GM12878 (cell line): ENCODE data around the gene NLGN3. TPM values are rescaled to one million over a fixed set of nuclear protein-coding genes. Genes with fewer than 3 reads are reported as not detected.

Experiments
- CBX5 ChIP-seq: sonication (generic); IDR thresholded peaks from 2 replicates; pipeline ENCODE4 v1.6.1; 2016; ENCODE audit warnings: low read depth, moderate library complexity, mild to moderate bottlenecking, inconsistent platforms
- CTCF ChIP-seq, 3 experiments: IDR thresholded peaks in 2 of 3; conservative IDR thresholded peaks in 1 of 3; 2 replicates each; pipeline ENCODE4 v1.5.1; 2011; ENCODE audit warnings: low read depth in 3 of 3, low read length in 3 of 3, mild to moderate bottlenecking in 3 of 3, control low read depth in 2 of 3, moderate library complexity in 2 of 3, inconsistent platforms in 1 of 3, mixed read lengths in 1 of 3; ENCODE audit not compliant: control insufficient read depth in 2 of 3, insufficient read depth in 1 of 3; ENCODE audit errors: extremely low read depth in 1 of 3
- ESRRA ChIP-seq: IDR thresholded peaks from 2 replicates; pipeline ENCODE4 v1.6.1; 2012; ENCODE audit warnings: mild to moderate bottlenecking, low read length, improper control_type of control experiment
- IRF5 ChIP-seq: fragments of 450-650 bp; IDR thresholded peaks from 2 replicates; pipeline ENCODE4 v1.6.1; 2017; ENCODE audit warnings: borderline replicate concordance
- KLF5 ChIP-seq: fragments of 450-650 bp; IDR thresholded peaks from 2 replicates; pipeline ENCODE4 v1.6.1; 2014; ENCODE audit warnings: mild to moderate bottlenecking; ENCODE audit not compliant: partially characterized antibody
- MTA2 ChIP-seq: fragments of 450-650 bp; IDR thresholded peaks from 2 replicates; pipeline ENCODE4 v1.6.1; 2016; ENCODE audit warnings: low read depth, mild to moderate bottlenecking, moderate library complexity
- PAX5 ChIP-seq: IDR thresholded peaks from 2 replicates; pipeline ENCODE4 v1.6.1; 2011; ENCODE audit warnings: low read depth, low read length, borderline replicate concordance
- POLR2AphosphoS5 ChIP-seq: IDR thresholded peaks from 2 replicates; pipeline ENCODE4 v1.6.1; 2011; ENCODE audit warnings: mild to moderate bottlenecking, low read length, inconsistent platforms
- POU2F2 ChIP-seq: IDR thresholded peaks from 3 replicates; pipeline ENCODE4 v1.6.1; 2011; ENCODE audit warnings: low read depth, mild to moderate bottlenecking, low read length, borderline replicate concordance
- PRDM15 ChIP-seq: fragments of 450-650 bp; formaldehyde crosslinking; IDR thresholded peaks from 2 replicates; pipeline ENCODE4 v1.4.0; 2020; ENCODE audit warnings: mild to moderate bottlenecking, moderate library complexity
- RAD51 ChIP-seq: fragments of 450-650 bp; IDR thresholded peaks from 2 replicates; pipeline ENCODE4 v1.6.1; 2016; ENCODE audit warnings: moderate library complexity, mild to moderate bottlenecking, inconsistent platforms
- RUNX3 ChIP-seq: IDR thresholded peaks from 2 replicates; pipeline ENCODE4 v1.6.1; 2012; ENCODE audit warnings: low read length, inconsistent platforms
- SMAD1 ChIP-seq: fragments of 450-650 bp; IDR thresholded peaks from 2 replicates; pipeline ENCODE4 v1.6.1; 2018; ENCODE audit warnings: mild to moderate bottlenecking, low read depth; ENCODE audit not compliant: partially characterized antibody
- SMARCA5 ChIP-seq: fragments of 450-650 bp; IDR thresholded peaks from 2 replicates; pipeline ENCODE4 v1.6.1; 2017; ENCODE audit warnings: mild to moderate bottlenecking
- SPI1 ChIP-seq: IDR thresholded peaks from 2 replicates; pipeline ENCODE4 v1.6.1; 2011; ENCODE audit warnings: low read depth, mild to moderate bottlenecking, low read length, moderate library complexity, borderline replicate concordance; ENCODE audit not compliant: insufficient read depth
- SUZ12 ChIP-seq: fragments of 200-600 bp; sonication (generic); IDR thresholded peaks from one replicate; pipeline ENCODE4 v1.6.1; 2018; ENCODE audit warnings: antibody characterized with exemption, mild to moderate bottlenecking; ENCODE audit not compliant: unreplicated experiment
- ZBTB40 ChIP-seq: fragments of 450-650 bp; IDR thresholded peaks from 2 replicates; pipeline ENCODE4 v1.6.1; 2016; ENCODE audit warnings: mild to moderate bottlenecking, moderate library complexity, borderline replicate concordance
- ZNF384 ChIP-seq: IDR thresholded peaks from 2 replicates; pipeline ENCODE4 v1.6.1; 2012; ENCODE audit warnings: low read depth, mild to moderate bottlenecking, low read length, improper control_type of control experiment, borderline replicate concordance
- polyA plus RNA-seq, 11 experiments: library from polyadenylated mRNA; depleted of rRNA in 4 of 11; unstranded in 6 of 11; stranded (reverse) in 5 of 11; fragments of >200 nt; fragmentation: Nextera tagmentation in 4 of 11; fragmentation: Illumina TruSeq in 1 of 11; extraction: Ambion mirVana in 4 of 11; extraction: Trizol in 1 of 11; gene quantifications; 1 replicate in 1 of 11; 2 replicates in 10 of 11; pipeline versions ENCODE4 v1.2.1 to v1.2.3, GENCODE V29; 2011 to 2016; ENCODE audit warnings: inconsistent platforms in 2 of 11, missing spikeins in 2 of 11, low read depth in 1 of 11
- total RNA-seq, 4 experiments: library from RNA; depleted of rRNA in 3 of 4; stranded (reverse); fragments of >200 nt in 3 of 4; fragmentation: Illumina TruSeq in 1 of 4; extraction: Trizol in 1 of 4; gene quantifications; 2 replicates each; pipeline versions ENCODE4 v1.2.1 to v1.2.3, GENCODE V29; 2013 to 2021

Gene NLGN3
- total and polyA plus RNA-seq, 10 of the 15 experiments (the other 5 are each of a cell fraction or from before 2014, with no cell fraction given) = 0.07 to 0.73 (median 0.28) TPM

- TF ChIP-seq SMAD1 (peak; percentile 29), ZBTB40 (peak; percentile 53; the same call in 1 of the 2 replicates), ZNF384 (peak; percentile 92), KLF5 (no peak), RUNX3 (peak; percentile 82), PRDM15 (no peak), SUZ12 (no peak), ESRRA (no peak), RAD51 (peak; percentile 57), SMARCA5 (no peak), IRF5 (no peak), SPI1 (no peak), PAX5 (no peak), MTA2 (no peak), POLR2AphosphoS5 (0 out of 2 replicates have a peak, but pooled peaks have one; percentile 28), CTCF (IDR thresholded peaks at IDR 0.05 in 2 of 3, conservative IDR thresholded peaks at IDR 0.05 in 1 of 3; ENCODE audit: control insufficient read depth in 2 of 3, extremely low read depth in 1 of 3, insufficient read depth in 1 of 3, low read depth in 3 of 3, low read length in 3 of 3) (no peak), CBX5 (no peak), POU2F2 (no peak)
Measured at GRCh38 chrX:71195964-71196649, 51.5 kb downstream of the NLGN3 start (continued).
